GM18868 (cell line): ENCODE results near the gene WDR1.
A peak's percentile ranks its signal among the peaks of the same experiment; 100 is the strongest.

ENCODE experiments used
- ATAC-seq: cut with Tn5 transposase; IDR thresholded peaks from one replicate; pipeline ENCODE4 v1.9.1; 2021; ENCODE audit warnings: mild to moderate bottlenecking, moderate library complexity; ENCODE audit not compliant: unreplicated experiment

WDR1 gene

DNA sequence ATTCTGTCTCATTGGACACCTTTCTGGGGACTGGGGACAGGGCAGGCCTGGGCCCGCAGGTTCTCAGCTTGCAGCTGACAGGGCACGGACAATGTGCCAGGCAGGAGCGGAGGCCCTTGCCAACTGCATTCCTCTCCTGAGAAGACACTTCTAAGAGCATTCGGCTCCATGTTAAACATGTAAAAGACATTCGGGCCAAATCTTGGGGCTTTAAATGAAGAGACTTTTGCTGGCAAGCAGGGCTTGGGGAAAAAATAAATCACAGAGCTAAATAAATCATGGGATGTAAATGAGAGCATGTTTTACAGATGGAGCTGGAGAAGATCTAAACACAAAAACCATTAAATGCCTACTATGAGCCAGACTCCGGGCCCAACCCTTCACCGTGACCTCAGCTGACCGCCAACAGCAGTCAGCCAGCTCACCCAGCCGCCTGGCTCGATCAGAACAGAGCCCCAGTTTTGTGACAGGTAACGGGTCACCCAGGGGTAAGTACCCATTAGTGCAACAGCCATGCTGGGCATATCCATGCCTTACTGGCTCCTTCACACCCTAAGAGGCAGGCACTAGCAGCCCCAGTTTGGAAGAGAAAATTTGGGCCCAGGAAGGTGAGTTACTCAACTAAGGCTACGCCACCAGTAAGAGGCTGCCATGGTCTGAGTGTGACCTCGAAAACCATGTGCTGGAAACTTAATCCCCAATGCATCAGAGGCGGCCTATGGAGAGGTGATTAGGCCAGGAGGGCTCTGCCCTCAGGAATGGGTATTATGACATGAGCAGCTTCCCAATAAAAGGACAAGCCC lies 14.7 kb downstream of the WDR1 start:
- ATAC-seq: no peak

- ATAC-seq: no peak
Observed at GRCh38 chr4:10100734-10101216, 15.8 kb downstream of the WDR1 start.

GRCh38 chr4:10099499-10100325 lies 16.9 kb downstream of the WDR1 start:
- ATAC-seq: no peak

- ATAC-seq: no peak
Observed at GRCh38 chr4:10098780-10099160, 17.8 kb downstream of the WDR1 start.

DNA sequence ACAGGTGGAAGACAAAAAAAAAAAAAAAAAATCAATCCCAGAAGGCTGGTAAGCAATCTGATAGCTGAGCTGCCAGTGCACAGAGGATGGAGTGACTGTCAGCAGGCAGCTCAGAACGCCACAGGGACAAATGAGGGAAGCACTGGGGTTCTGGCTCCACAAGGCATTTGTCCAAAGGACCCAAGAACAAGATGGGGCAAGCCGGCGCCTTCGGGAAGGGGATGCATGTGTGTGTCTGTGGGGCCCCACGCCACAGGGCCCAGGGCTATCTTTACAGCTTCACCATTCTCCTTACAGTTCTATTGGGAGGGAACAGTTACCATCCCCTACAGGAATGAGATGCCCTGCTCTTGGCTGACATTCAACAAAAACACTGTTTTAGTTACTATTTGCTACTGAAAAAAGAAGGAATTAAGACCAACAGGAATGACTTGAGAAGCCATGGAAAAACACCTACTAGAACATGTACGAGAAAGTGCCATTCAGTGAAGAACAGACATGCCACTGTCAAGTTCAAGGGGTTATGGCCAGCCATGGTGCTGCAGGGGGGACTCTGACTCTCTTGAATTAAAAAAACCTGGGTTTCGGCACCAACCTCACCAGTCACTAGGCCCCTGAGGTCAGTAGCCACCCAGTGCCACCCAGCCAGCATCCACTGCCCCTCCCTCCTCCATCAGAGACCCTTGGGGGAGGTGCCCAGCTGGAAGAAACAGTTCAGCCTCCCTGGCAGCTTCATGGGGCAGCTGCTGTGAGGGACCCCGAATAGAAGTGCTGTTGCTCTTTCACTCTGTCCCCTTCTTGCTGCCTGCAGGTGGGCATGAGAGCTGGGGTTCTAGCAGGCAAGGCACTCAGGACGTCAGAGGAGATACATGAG lies 18.5 kb downstream of the WDR1 start:
- ATAC-seq: no peak

DNA sequence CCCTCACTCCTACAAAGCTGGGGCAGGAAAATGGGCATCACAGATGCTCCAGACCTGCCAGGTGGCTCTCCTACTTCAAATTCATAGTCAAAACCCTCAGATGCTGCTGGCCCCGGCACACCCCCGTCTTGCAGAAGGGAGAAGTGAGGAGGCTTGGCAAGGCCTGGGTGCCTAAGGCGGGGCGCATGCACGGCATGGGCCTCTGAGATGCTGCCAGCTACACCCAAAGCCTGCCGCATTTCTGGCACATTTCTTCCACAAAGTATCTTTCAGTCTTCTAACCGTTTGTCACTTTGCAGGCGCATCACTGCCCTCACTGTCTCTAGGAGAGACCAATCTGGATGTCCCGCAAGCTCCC lies 19.6 kb downstream of the WDR1 start:
- no peak for ATAC-seq

GRCh38 chr4:10096201-10096977 lies 20.2 kb downstream of the WDR1 start:
- peak; percentile 83 for ATAC-seq

- no peak for ATAC-seq
Observed at GRCh38 chr4:10095296-10095991, 21.2 kb downstream of the WDR1 start.

GRCh38 chr4:10094841-10095240 lies 21.8 kb downstream of the WDR1 start:
- ATAC-seq: no peak

- no peak for ATAC-seq
Observed at GRCh38 chr4:10093801-10094552, 22.6 kb downstream of the WDR1 start.

GRCh38 chr4:10093271-10093621 lies 23.4 kb downstream of the WDR1 start:
- no peak for ATAC-seq

GRCh38 chr4:10092481-10093270 lies 23.9 kb downstream of the WDR1 start:
- ATAC-seq: no peak

GRCh38 chr4:10091531-10092181 lies 24.9 kb downstream of the WDR1 start:
- no peak for ATAC-seq

DNA sequence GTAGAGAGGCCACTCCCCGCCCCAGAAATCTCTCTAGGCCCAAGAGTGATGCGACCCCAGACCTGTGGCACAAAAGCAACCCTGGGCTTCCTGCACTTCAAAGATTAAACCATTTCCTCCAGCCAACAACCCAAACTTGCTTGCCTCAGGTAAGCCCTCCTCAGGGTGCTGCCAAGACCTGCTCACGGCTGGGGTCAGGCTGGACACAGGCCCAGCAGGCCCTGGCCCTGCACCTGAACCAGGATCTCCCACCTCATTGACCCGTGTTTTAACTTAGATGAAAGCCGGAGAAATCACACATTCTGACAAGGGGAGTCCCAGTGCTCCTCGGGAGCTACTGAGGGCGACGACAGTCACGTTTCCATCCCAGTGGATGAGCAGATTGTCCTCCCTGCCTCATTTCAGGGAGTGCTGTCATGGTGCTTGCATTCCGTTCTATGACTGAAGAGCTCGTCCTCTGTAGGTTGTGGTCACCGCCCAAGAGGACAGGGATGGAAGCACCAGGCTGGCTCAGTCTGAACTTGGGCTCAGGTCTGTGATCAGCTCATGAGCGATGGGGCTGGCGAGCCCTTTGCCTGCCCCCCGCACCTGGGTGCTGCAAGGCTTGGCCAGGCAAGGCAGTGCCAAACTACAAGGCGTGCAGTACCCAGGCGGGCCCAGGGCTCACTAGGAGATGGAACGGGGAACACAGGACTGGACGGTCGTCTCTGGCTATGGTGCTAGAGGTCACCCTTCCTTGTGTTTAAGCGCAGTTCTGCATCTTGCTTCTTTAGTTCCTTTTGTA lies 25.9 kb downstream of the WDR1 start:
- no peak for ATAC-seq

- ATAC-seq: no peak
Observed at GRCh38 chr4:10089346-10089745, 27.3 kb downstream of the WDR1 start.

- ATAC-seq: no peak
Observed at GRCh38 chr4:10088135-10089010, 28.2 kb downstream of the WDR1 start.
